Breast epithelium (tissue), 4 donors: ENCODE measurements around the gene PCMTD2. TPM values are rescaled to one million over a fixed set of nuclear protein-coding genes. Genes with fewer than 3 reads are reported as not detected.

Source experiments
- DNase-seq, 2 donors: peaks; one replicate each; pipeline ENCODE4 v3.0.0-alpha.2; 2019; ENCODE audit warnings: low spot score in 2 of 2
- H3K27ac ChIP-seq, 2 donors: fragments of 200-600 bp; sonication (generic) in 1 of 2; one replicate each; pipeline ENCODE4 v1.5.1; 2016 to 2019; ENCODE audit warnings: mild to moderate bottlenecking in 1 of 2
- H3K27me3 ChIP-seq, 2 donors: fragments of 200-600 bp; sonication (generic) in 1 of 2; one replicate each; pipeline versions ENCODE4 v1.5.1 to v1.6.0; 2017 to 2019; ENCODE audit warnings: control low read depth in 1 of 2, mild to moderate bottlenecking in 1 of 2
- H3K36me3 ChIP-seq: fragments of 200-600 bp; one replicate; pipeline ENCODE4 v1.5.1; 2019
- H3K4me1 ChIP-seq, 2 donors: fragments of 200-600 bp; sonication (generic); one replicate each; pipeline ENCODE4 v1.5.1; 2016 to 2019; ENCODE audit warnings: control low read depth in 1 of 2
- H3K4me3 ChIP-seq, 3 donors: fragments of 200-600 bp; sonication (generic); 1 replicate in 2 of 3; 2 replicates in 1 of 3; pipeline ENCODE4 v1.5.1; 2016 to 2019; ENCODE audit warnings: mild to moderate bottlenecking in 3 of 3, moderate library complexity in 2 of 3
- H3K9me3 ChIP-seq, 2 donors: fragments of 200-600 bp; sonication (generic) in 1 of 2; one replicate each; pipeline ENCODE4 v1.5.1; 2016 to 2019; ENCODE audit warnings: control low read depth in 1 of 2
- CTCF ChIP-seq, 3 donors: fragments of 450-650 bp; IDR thresholded peaks; one replicate each; pipeline ENCODE4 v1.5.1; 2016 to 2017; ENCODE audit warnings: antibody characterized with exemption in 3 of 3, mild to moderate bottlenecking in 3 of 3, moderate library complexity in 3 of 3
- POLR2A ChIP-seq: fragments of 450-650 bp; IDR thresholded peaks from one replicate; pipeline ENCODE4 v1.6.1; 2016; ENCODE audit warnings: antibody characterized with exemption, mild to moderate bottlenecking, moderate library complexity
- POLR2AphosphoS5 ChIP-seq, 3 donors: sonication (generic); formaldehyde crosslinking; IDR thresholded peaks; one replicate each; pipeline ENCODE4 v1.6.1; 2017; ENCODE audit warnings: antibody characterized with exemption in 3 of 3
- intact Hi-C: fragments of 100-400 bp; cut with DNase I; formaldehyde crosslinking; loops from one replicate; pipeline ENCODE4 v1.15.1; 2023; ENCODE audit warnings: low total_unique reads
- total RNA-seq, 3 donors: library from RNA; depleted of rRNA; stranded (reverse); fragments of >200 nt; gene quantifications; one replicate each; pipeline ENCODE4 v1.1.0, GENCODE V29; 2016

PCMTD2 gene
- total RNA-seq, 3 donors from 2014 or later = 73.7 to 119 (median 77.6) TPM

- no peaks in the 10 kb centered on the region for H3K9me3 ChIP-seq
- no peak overlapping the region for H3K27ac ChIP-seq
- no peak overlapping the region for H3K4me3 ChIP-seq
- TF ChIP-seq CTCF (IDR thresholded peaks at IDR 0.05) = no peak
- TF ChIP-seq POLR2AphosphoS5 (IDR thresholded peaks at IDR 0.05) = no peak
- no peak for TF ChIP-seq POLR2A
- no peaks in the 10 kb centered on the region for H3K27me3 ChIP-seq
- intact Hi-C loops = no loop called here
- no peak for DNase-seq
- no peaks in the 10 kb centered on the region for H3K36me3 ChIP-seq
- H3K4me1 ChIP-seq = no peaks in the 10 kb centered on the region
Measured at GRCh38 chr20:64266988-64267387, 11.4 kb downstream of the PCMTD2 start.

GRCh38 chr20:64268174-64268573 is 12.6 kb downstream of the PCMTD2 start:
- Histone ChIP-seq H3K27me3 (no peaks in the 10 kb centered on the region), H3K36me3 (no peaks in the 10 kb centered on the region), H3K4me1 (no peaks in the 10 kb centered on the region), H3K27ac (no peak overlapping the region), H3K4me3 (no peak overlapping the region), H3K9me3 (no peaks in the 10 kb centered on the region)
- no peak for TF ChIP-seq POLR2A
- no peak for TF ChIP-seq POLR2AphosphoS5 (IDR thresholded peaks at IDR 0.05)
- TF ChIP-seq CTCF (IDR thresholded peaks at IDR 0.05) = no peak
- intact Hi-C loops = no loop called here
- no peak for DNase-seq

GRCh38 chr20:64269604-64270411 is 14.3 kb downstream of the PCMTD2 start:
- no peaks in the 10 kb centered on the region for H3K36me3 ChIP-seq

GRCh38 chr20:64271636-64272035 is 16.1 kb downstream of the PCMTD2 start:
- Histone ChIP-seq H3K4me3 (no peak overlapping the region), H3K27ac (no peak overlapping the region), H3K4me1 (no peaks in the 10 kb centered on the region), H3K27me3 (no peaks in the 10 kb centered on the region), H3K9me3 (no peaks in the 10 kb centered on the region), H3K36me3 (no peaks in the 10 kb centered on the region)
- TF ChIP-seq POLR2A = no peak
- no peak for TF ChIP-seq CTCF (IDR thresholded peaks at IDR 0.05)
- TF ChIP-seq POLR2AphosphoS5 (IDR thresholded peaks at IDR 0.05) = no peak
- DNase-seq = no peak
- intact Hi-C loops = no loop called here

More at GRCh38 chr20:64269604-64270411, 14.3 kb downstream of the PCMTD2 start:
- Histone ChIP-seq H3K4me3 (no peak overlapping the region), H3K9me3 (no peaks in the 10 kb centered on the region), H3K4me1 (no peaks in the 10 kb centered on the region), H3K27ac (no peak overlapping the region), H3K27me3 (no peaks in the 10 kb centered on the region)
- TF ChIP-seq POLR2A (no peak), CTCF (IDR thresholded peaks at IDR 0.05) (no peak), POLR2AphosphoS5 (IDR thresholded peaks at IDR 0.05) (no peak)
- intact Hi-C loops = no loop called here
- DNase-seq = no peak

GRCh38 chr20:64273109-64273508 is 17.6 kb downstream of the PCMTD2 start:
- TF ChIP-seq CTCF (IDR thresholded peaks at IDR 0.05) = no peak
- H3K36me3 ChIP-seq = no peaks in the 10 kb centered on the region
- H3K27ac ChIP-seq = no peak overlapping the region
- H3K9me3 ChIP-seq = no peaks in the 10 kb centered on the region
- H3K4me1 ChIP-seq = no peaks in the 10 kb centered on the region
- H3K4me3 ChIP-seq = no peak overlapping the region
- DNase-seq = no peak
- intact Hi-C loops = no loop called here
- no peaks in the 10 kb centered on the region for H3K27me3 ChIP-seq
